ENCODE results near the gene ZFYVE16.

Gene ZFYVE16

DNA sequence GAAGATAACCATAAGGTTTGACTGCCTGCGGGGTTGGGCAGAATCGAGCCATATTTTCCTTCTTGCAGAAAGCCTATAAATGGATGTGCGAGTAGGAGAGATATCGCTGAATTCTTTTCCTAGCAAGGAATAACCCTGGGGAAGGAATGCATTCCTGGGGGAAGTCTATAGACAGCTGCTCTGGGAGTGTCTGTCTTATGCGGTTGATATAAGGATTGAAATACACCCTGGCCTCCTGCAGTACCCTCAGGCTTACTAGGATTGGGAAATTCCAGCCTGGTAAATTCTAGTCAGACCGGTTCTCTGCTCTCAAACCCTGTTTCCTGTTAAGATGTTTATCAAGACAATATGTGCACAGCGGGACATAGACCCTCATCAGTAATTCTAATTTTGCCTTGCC lies 85.6 kb downstream of the ZFYVE16 start:
- TF ChIP-seq TCF12 (IDR thresholded peaks at IDR 0.05; ENCODE audit: low read depth) = 0 out of 2 replicates have a peak, but pooled peaks have one; percentile 38
- TF ChIP-seq TEAD4 (IDR thresholded peaks at IDR 0.05) = 0 out of 2 replicates have a peak, but pooled peaks have one; percentile 25
- peak; percentile 39 for TF ChIP-seq EP300 (IDR thresholded peaks at IDR 0.05; ENCODE audit: borderline replicate concordance)
- TF ChIP-seq CEBPB (IDR thresholded peaks at IDR 0.05) = peak; percentile 76

DNA sequence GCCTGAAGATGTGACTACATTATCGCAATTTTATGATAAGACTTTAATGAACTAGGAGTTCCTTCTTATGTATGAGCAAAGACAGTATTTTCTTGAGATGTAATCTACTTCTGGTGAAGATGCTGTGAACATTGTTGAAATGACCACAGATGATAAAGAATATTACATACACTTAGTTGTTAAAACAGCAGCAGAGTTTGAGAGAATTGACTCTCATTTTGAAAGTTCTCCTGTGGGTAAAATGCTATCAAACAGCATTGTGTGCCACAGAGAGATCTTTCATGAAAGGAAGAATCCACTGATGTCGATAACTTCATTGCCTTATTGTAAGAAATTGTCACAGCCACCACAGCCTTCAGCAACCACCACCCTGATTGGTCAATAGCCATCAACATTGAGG lies 88.0 kb downstream of the ZFYVE16 start:
- TF ChIP-seq, protein P1, sequence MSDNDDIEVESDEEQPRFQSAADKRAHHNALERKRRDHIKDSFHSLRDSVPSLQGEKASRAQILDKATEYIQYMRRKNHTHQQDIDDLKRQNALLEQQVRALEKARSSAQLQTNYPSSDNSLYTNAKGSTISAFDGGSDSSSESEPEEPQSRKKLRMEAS (IDR thresholded peaks at IDR 0.05) = no peak
- TF ChIP-seq TAF1 (IDR thresholded peaks at IDR 0.05; ENCODE audit: low read depth) = no peak
- no peak for TF ChIP-seq NFIC (IDR thresholded peaks at IDR 0.05)
- no peak for TF ChIP-seq EP300 (IDR thresholded peaks at IDR 0.05; ENCODE audit: borderline replicate concordance)
- no peak for TF ChIP-seq FOXM1 (IDR thresholded peaks at IDR 0.05; ENCODE audit: borderline replicate concordance, low read depth)
- TF ChIP-seq RAD21 (IDR thresholded peaks at IDR 0.05; ENCODE audit: low read depth) = no peak
- no peak for TF ChIP-seq CREB1 (IDR thresholded peaks at IDR 0.05; ENCODE audit: low read depth)
- TF ChIP-seq, protein P2, sequence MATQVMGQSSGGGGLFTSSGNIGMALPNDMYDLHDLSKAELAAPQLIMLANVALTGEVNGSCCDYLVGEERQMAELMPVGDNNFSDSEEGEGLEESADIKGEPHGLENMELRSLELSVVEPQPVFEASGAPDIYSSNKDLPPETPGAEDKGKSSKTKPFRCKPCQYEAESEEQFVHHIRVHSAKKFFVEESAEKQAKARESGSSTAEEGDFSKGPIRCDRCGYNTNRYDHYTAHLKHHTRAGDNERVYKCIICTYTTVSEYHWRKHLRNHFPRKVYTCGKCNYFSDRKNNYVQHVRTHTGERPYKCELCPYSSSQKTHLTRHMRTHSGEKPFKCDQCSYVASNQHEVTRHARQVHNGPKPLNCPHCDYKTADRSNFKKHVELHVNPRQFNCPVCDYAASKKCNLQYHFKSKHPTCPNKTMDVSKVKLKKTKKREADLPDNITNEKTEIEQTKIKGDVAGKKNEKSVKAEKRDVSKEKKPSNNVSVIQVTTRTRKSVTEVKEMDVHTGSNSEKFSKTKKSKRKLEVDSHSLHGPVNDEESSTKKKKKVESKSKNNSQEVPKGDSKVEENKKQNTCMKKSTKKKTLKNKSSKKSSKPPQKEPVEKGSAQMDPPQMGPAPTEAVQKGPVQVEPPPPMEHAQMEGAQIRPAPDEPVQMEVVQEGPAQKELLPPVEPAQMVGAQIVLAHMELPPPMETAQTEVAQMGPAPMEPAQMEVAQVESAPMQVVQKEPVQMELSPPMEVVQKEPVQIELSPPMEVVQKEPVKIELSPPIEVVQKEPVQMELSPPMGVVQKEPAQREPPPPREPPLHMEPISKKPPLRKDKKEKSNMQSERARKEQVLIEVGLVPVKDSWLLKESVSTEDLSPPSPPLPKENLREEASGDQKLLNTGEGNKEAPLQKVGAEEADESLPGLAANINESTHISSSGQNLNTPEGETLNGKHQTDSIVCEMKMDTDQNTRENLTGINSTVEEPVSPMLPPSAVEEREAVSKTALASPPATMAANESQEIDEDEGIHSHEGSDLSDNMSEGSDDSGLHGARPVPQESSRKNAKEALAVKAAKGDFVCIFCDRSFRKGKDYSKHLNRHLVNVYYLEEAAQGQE (IDR thresholded peaks at IDR 0.05; ENCODE audit: low read depth) = no peak
- TF ChIP-seq, protein P3, sequence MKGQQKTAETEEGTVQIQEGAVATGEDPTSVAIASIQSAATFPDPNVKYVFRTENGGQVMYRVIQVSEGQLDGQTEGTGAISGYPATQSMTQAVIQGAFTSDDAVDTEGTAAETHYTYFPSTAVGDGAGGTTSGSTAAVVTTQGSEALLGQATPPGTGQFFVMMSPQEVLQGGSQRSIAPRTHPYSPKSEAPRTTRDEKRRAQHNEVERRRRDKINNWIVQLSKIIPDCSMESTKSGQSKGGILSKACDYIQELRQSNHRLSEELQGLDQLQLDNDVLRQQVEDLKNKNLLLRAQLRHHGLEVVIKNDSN (IDR thresholded peaks at IDR 0.05) = no peak
- no peak for TF ChIP-seq EGR1 (IDR thresholded peaks at IDR 0.05)
- TF ChIP-seq ZBTB7A (IDR thresholded peaks at IDR 0.05; ENCODE audit: low read depth) = no peak
- no peak for TF ChIP-seq CEBPB (IDR thresholded peaks at IDR 0.05)
- no peak for TF ChIP-seq TCF12 (IDR thresholded peaks at IDR 0.05; ENCODE audit: low read depth)
- TF ChIP-seq YY1 (IDR thresholded peaks at IDR 0.05; ENCODE audit: low read depth) = no peak
- no peak for TF ChIP-seq TEAD4 (IDR thresholded peaks at IDR 0.05)

DNA sequence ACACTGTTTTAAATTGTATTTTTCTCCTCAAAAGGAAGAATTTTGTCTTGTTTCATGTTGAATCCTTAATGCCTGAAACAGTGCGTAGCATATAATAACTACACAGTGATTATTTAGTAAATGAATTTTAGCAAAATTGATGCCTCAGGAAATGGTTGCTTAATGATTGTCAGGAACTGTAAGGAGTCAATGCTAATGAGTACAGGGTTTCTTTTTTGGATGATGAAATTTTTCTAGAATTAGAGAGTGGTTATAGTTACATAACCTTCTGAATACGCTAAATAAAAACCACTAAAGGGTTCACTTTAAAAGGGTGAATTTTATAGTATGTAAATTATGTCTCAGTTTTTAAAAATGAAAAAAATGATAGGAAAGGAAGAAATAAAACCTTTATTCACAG lies 94.9 kb downstream of the ZFYVE16 start:
- TF ChIP-seq EP300 (IDR thresholded peaks at IDR 0.05; ENCODE audit: borderline replicate concordance) (no peak), TCF12 (IDR thresholded peaks at IDR 0.05; ENCODE audit: low read depth) (no peak), NFIC (IDR thresholded peaks at IDR 0.05) (no peak), ZBTB7A (IDR thresholded peaks at IDR 0.05; ENCODE audit: low read depth) (no peak), TEAD4 (IDR thresholded peaks at IDR 0.05) (no peak), CEBPB (IDR thresholded peaks at IDR 0.05) (no peak), TAF1 (IDR thresholded peaks at IDR 0.05; ENCODE audit: low read depth) (no peak), FOXM1 (IDR thresholded peaks at IDR 0.05; ENCODE audit: borderline replicate concordance, low read depth) (no peak), EGR1 (IDR thresholded peaks at IDR 0.05) (no peak), RAD21 (IDR thresholded peaks at IDR 0.05; ENCODE audit: low read depth) (no peak), YY1 (IDR thresholded peaks at IDR 0.05; ENCODE audit: low read depth) (no peak), CREB1 (IDR thresholded peaks at IDR 0.05; ENCODE audit: low read depth) (no peak)
- TF ChIP-seq, protein P1 (IDR thresholded peaks at IDR 0.05) = no peak
- TF ChIP-seq, protein P3 (IDR thresholded peaks at IDR 0.05) = no peak
- TF ChIP-seq, protein P2 (IDR thresholded peaks at IDR 0.05; ENCODE audit: low read depth) = no peak

DNA sequence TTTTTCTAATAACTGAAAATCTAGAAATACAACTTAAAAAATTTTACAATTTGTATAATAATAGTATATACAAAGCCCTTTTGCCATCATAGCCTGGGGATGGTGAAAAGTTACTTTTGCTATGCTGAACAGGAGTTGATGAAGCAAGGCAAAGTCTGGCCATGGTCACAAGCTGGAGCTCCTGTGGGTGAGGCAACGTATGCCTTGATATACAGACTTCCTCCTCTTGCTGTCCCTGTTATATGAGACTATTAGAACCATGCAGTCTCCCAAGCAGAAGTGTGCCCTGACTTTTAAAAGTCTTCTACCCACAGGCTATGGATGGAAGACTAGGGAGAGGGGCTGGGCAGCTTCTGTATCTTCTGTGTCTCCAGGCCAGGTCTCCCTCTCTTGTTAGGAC lies 95.8 kb downstream of the ZFYVE16 start:
- TF ChIP-seq, protein P1 (IDR thresholded peaks at IDR 0.05) = no peak
- no peak for TF ChIP-seq EP300 (IDR thresholded peaks at IDR 0.05; ENCODE audit: borderline replicate concordance)
- TF ChIP-seq CEBPB (IDR thresholded peaks at IDR 0.05) = no peak
- TF ChIP-seq TCF12 (IDR thresholded peaks at IDR 0.05; ENCODE audit: low read depth) = no peak
- no peak for TF ChIP-seq RAD21 (IDR thresholded peaks at IDR 0.05; ENCODE audit: low read depth)
- TF ChIP-seq TEAD4 (IDR thresholded peaks at IDR 0.05) = no peak
- TF ChIP-seq YY1 (IDR thresholded peaks at IDR 0.05; ENCODE audit: low read depth) = no peak
- TF ChIP-seq TAF1 (IDR thresholded peaks at IDR 0.05; ENCODE audit: low read depth) = no peak
- TF ChIP-seq EGR1 (IDR thresholded peaks at IDR 0.05) = no peak
- TF ChIP-seq, protein P3 (IDR thresholded peaks at IDR 0.05) = no peak
- TF ChIP-seq, protein P2 (IDR thresholded peaks at IDR 0.05; ENCODE audit: low read depth) = no peak
- no peak for TF ChIP-seq NFIC (IDR thresholded peaks at IDR 0.05)
- TF ChIP-seq ZBTB7A (IDR thresholded peaks at IDR 0.05; ENCODE audit: low read depth) = no peak
- no peak for TF ChIP-seq CREB1 (IDR thresholded peaks at IDR 0.05; ENCODE audit: low read depth)
